ENCODE data around the gene SMR3A.

DNA sequence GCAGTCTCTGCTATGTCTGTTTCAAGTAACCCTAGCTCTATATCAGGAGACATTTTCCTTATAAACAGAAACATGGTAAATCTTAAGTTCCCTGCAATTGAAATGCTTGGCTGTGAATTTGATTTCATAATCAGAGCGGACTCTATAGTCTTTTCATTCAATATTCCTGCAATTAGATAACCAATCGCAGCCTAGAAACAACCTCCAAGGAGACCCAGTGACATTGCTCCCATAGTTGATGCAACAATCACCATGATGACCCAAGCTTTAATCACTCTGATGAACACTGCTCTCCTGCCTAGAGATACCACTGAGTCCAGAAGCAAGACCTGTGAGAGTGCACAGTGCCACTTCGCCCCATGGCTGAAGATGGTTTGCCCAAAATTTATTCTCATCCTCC, 25.9 kb upstream of the SMR3A start, which contains the start of gene CABS1:
- TF ChIP-seq GATA2 (IDR thresholded peaks at IDR 0.05; ENCODE audit: low read depth, low read length) (no peak), GATA3 (IDR thresholded peaks at IDR 0.05; ENCODE audit: low read depth, low read length) (no peak)
